IMR-90 (cell line): ENCODE results near the gene RNF166.

ENCODE experiments used
- BHLHE40 ChIP-seq: fragments of 150-350 bp; IDR thresholded peaks from 2 replicates; pipeline ENCODE4 v1.6.1; 2016; ENCODE audit warnings: mild to moderate bottlenecking, low read depth, low read length
- CEBPB ChIP-seq: IDR thresholded peaks from 2 replicates; pipeline ENCODE4 v1.6.1; 2012; ENCODE audit warnings: low read depth, low read length, improper control_type of control experiment
- CHD1 ChIP-seq: IDR thresholded peaks from 2 replicates; pipeline ENCODE4 v1.6.1; 2012; ENCODE audit warnings: low read depth, low read length, improper control_type of control experiment
- MAFK ChIP-seq: IDR thresholded peaks from 2 replicates; pipeline ENCODE4 v1.6.1; 2012; ENCODE audit warnings: low read depth, low read length, improper control_type of control experiment
- MAZ ChIP-seq: IDR thresholded peaks from 2 replicates; pipeline ENCODE4 v1.6.1; 2012; ENCODE audit warnings: low read depth, mild to moderate bottlenecking, low read length, improper control_type of control experiment, moderate library complexity, borderline replicate concordance
- MXI1 ChIP-seq: IDR thresholded peaks from 2 replicates; pipeline ENCODE4 v1.6.1; 2012; ENCODE audit warnings: low read depth, mild to moderate bottlenecking, low read length, moderate library complexity, borderline replicate concordance
- POLR2A ChIP-seq: IDR thresholded peaks from 2 replicates; pipeline ENCODE4 v1.6.1; 2012; ENCODE audit warnings: mild to moderate bottlenecking, low read depth, low read length
- RAD21 ChIP-seq: IDR thresholded peaks from 2 replicates; pipeline ENCODE4 v1.6.1; 2012; ENCODE audit warnings: low read length, improper control_type of control experiment
- RCOR1 ChIP-seq: IDR thresholded peaks from 2 replicates; pipeline ENCODE4 v1.6.1; 2012; ENCODE audit warnings: mild to moderate bottlenecking, low read length, improper control_type of control experiment; ENCODE audit not compliant: insufficient replicate concordance
- RFX5 ChIP-seq: IDR thresholded peaks from 2 replicates; pipeline ENCODE4 v1.8.0; 2012; ENCODE audit warnings: low read depth, mild to moderate bottlenecking, low read length, moderate library complexity
- TF ChIP-seq, protein P1 (sequence below): conservative IDR thresholded peaks from 2 replicates; pipeline ENCODE4 v1.5.1; 2012; ENCODE audit warnings: mild to moderate bottlenecking, low read depth, low read length, improper control_type of control experiment
- TF ChIP-seq, protein P2 (sequence below): fragments of 150-350 bp; IDR thresholded peaks from 2 replicates; pipeline ENCODE4 v1.6.1; 2016; ENCODE audit warnings: low read depth, mild to moderate bottlenecking, low read length, moderate library complexity, borderline replicate concordance

DNA sequence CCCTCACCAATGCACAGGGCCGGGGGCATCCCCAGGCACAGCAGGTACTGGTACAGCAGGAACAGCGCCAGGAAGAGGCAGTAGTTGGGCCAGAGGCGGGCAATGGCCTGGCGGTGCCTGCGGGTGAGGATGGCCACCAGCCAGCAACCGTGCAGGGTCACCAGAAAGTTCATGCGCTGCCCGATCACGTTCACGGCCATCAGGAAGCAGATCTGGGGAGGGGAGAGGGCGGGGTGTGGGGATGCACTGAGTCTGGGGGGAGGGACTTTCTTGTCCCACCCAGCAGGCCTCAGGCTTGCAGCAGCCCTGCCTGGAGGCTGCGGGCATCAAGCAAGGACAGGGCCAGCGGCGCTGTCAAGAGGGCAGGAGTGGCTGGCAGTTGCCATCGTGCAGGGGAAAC lies 25.5 kb upstream of the RNF166 start:
- TF ChIP-seq CHD1 (no peak), RCOR1 (no peak), POLR2A (no peak), RFX5 (no peak), MXI1 (no peak), RAD21 (no peak), CEBPB (no peak), MAFK (no peak), MAZ (no peak), BHLHE40 (no peak)
- TF ChIP-seq, protein P1, sequence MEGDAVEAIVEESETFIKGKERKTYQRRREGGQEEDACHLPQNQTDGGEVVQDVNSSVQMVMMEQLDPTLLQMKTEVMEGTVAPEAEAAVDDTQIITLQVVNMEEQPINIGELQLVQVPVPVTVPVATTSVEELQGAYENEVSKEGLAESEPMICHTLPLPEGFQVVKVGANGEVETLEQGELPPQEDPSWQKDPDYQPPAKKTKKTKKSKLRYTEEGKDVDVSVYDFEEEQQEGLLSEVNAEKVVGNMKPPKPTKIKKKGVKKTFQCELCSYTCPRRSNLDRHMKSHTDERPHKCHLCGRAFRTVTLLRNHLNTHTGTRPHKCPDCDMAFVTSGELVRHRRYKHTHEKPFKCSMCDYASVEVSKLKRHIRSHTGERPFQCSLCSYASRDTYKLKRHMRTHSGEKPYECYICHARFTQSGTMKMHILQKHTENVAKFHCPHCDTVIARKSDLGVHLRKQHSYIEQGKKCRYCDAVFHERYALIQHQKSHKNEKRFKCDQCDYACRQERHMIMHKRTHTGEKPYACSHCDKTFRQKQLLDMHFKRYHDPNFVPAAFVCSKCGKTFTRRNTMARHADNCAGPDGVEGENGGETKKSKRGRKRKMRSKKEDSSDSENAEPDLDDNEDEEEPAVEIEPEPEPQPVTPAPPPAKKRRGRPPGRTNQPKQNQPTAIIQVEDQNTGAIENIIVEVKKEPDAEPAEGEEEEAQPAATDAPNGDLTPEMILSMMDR = no peak
- TF ChIP-seq, protein P2, sequence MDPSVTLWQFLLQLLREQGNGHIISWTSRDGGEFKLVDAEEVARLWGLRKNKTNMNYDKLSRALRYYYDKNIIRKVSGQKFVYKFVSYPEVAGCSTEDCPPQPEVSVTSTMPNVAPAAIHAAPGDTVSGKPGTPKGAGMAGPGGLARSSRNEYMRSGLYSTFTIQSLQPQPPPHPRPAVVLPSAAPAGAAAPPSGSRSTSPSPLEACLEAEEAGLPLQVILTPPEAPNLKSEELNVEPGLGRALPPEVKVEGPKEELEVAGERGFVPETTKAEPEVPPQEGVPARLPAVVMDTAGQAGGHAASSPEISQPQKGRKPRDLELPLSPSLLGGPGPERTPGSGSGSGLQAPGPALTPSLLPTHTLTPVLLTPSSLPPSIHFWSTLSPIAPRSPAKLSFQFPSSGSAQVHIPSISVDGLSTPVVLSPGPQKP = no peak
